ENCODE results near the gene FRMD4A. TPM values are rescaled to one million over a fixed set of nuclear protein-coding genes. Genes with fewer than 3 reads are reported as not detected.

The FRMD4A gene
- total RNA-seq, 4 donors from 2014 or later, result 13.7 to 27.2 (median 19.6) TPM

DNA sequence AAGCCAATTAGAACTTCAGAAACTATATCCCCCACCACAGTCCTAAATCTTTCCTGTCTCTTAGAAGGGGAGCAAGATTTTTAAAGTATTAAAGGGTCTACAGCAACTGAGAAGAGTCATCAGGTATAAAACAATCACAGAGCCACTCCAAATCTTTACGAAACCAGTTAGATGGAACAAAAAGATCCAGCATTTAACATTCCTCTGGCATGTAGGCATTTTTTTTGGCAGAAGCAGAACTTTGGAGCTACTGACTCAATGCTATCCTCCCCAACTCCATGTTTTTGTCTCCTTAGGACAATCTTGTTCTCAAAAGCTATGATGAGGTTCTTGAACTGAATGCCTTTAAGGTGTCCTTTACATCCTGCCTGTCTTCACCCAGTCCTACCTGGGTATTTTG, 410.7 kb downstream of the FRMD4A start:
- H3K27me3 ChIP-seq, result no peaks in the 10 kb centered on the region
- no peak overlapping the region for H3K4me3 ChIP-seq
- TF ChIP-seq EP300 (IDR thresholded peaks at IDR 0.05) (no peak), POLR2A (IDR thresholded peaks at IDR 0.05) (no peak), POLR2AphosphoS5 (IDR thresholded peaks at IDR 0.05) (no peak), CTCF (IDR thresholded peaks at IDR 0.05) (no peak)
- ATAC-seq, result no peak
- H3K9me3 ChIP-seq, result no peaks in the 10 kb centered on the region
- no peak overlapping the region for H3K27ac ChIP-seq
- no peaks in the 10 kb centered on the region for H3K36me3 ChIP-seq
- peaks cover 0 to 9% (median 0%) of the 10 kb centered on the region in 3 donors for H3K4me1 ChIP-seq
- WGBS, 2 donors (ENCODE audit: low coverage in 1 of 2), result 82 to 100% methylated on average over 1 of the region's 1 CpG

DNA sequence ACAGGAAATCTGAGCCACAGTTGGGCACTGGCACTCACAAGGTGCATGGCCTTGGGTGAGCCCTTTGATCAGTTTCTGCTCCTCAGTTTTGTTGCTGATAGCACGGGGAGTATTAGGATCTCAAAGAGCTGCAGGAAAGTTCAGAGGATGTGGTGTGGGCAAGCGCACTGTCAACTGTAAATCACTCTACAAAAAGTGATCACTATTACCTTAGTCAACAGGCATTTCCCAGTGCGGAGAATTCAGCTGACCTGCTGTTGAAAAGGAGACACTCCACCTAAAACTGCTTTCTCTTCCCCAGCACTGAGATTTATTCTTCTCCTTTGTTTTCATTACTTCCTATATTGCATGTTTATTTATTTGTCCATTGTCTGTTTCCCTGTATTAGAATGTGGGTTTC, 412.9 kb downstream of the FRMD4A start:
- TF ChIP-seq CTCF (IDR thresholded peaks at IDR 0.05) (no peak), POLR2AphosphoS5 (IDR thresholded peaks at IDR 0.05) (no peak)
- no peak overlapping the region for H3K4me3 ChIP-seq
- H3K9me3 ChIP-seq, result no peaks in the 10 kb centered on the region
- no peaks in the 10 kb centered on the region for H3K27me3 ChIP-seq
- no peaks in the 10 kb centered on the region for H3K36me3 ChIP-seq
- ATAC-seq, result no peak
- H3K4me1 ChIP-seq, result no peaks in the 10 kb centered on the region
- H3K27ac ChIP-seq, result no peak overlapping the region
- WGBS, 2 donors (ENCODE audit: low coverage in 1 of 2), result 94 to 100% methylated on average over 1 to 2 of the region's 3 CpGs

DNA sequence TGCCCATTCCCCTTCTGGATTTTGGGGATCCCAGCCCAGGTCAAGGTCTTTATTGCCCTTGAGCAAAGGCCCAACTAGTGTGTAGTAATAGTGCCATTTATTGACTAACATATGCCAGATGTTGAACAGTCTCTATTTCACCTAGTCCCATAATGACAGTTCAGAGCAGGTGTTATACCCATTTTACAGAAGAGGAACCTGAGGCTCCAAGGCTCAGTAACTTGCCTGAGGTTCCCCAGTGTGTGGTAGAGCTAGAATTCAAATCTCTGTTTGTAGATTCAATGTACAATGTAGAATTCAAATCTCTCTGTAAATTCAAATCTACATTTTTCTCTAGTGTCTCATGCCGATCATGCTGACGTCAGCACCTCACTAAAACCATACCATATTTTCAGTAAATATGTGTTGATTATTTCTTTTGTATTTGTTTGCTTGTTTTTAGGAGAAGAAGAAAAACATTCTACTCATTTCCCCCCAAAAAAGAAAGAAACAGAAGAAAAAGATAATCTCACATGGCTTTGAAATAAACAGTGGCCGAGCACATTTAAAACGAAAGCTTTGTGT, 414.3 kb downstream of the FRMD4A start:
- Histone ChIP-seq H3K9me3 (no peaks in the 10 kb centered on the region), H3K4me3 (no peak overlapping the region), H3K4me1 (no peaks in the 10 kb centered on the region), H3K27ac (no peak overlapping the region), H3K27me3 (no peaks in the 10 kb centered on the region), H3K36me3 (no peaks in the 10 kb centered on the region)
- TF ChIP-seq EP300 (IDR thresholded peaks at IDR 0.05) (no peak), CTCF (IDR thresholded peaks at IDR 0.05) (no peak), POLR2A (IDR thresholded peaks at IDR 0.05) (no peak), POLR2AphosphoS5 (IDR thresholded peaks at IDR 0.05) (no peak)
- no peak for ATAC-seq
- 72 to 91% methylated on average over 2 to 4 of the region's 4 CpGs for WGBS, 2 donors (ENCODE audit: low coverage in 1 of 2)

DNA sequence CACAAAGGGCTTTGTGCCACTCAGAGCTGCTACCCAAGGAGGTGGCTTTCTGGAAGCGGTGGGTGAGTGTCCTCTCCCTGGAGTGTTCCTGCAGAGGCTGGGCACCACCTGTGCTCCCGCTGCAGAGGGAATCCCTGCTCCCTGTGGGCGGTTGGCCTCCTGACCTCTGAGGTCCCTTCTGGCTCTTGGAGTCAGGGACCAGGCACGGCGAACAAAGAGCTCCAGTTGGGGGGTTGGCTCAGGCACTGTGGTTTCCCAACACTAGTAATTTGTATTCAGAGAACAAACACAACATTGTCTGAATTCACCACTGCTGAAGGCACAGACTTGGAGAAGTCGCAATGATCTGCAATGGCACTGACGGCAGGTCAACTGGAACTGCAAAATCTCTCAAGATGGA, 415.0 kb downstream of the FRMD4A start:
- ATAC-seq, result no peak
- H3K27me3 ChIP-seq, result no peaks in the 10 kb centered on the region
- H3K4me3 ChIP-seq, result no peak overlapping the region
- no peak for TF ChIP-seq EP300 (IDR thresholded peaks at IDR 0.05)
- no peak for TF ChIP-seq POLR2AphosphoS5 (IDR thresholded peaks at IDR 0.05)
- no peak for TF ChIP-seq POLR2A (IDR thresholded peaks at IDR 0.05)
- no peak for TF ChIP-seq CTCF (IDR thresholded peaks at IDR 0.05)
- no peak overlapping the region for H3K27ac ChIP-seq
- 78 to 83% methylated on average over 1 to 3 of the region's 7 CpGs for whole genome bisulfite sequencing, 2 donors (ENCODE audit: low coverage in 1 of 2)
- H3K4me1 ChIP-seq, result no peaks in the 10 kb centered on the region
- no peaks in the 10 kb centered on the region for H3K9me3 ChIP-seq
- no peaks in the 10 kb centered on the region for H3K36me3 ChIP-seq

DNA sequence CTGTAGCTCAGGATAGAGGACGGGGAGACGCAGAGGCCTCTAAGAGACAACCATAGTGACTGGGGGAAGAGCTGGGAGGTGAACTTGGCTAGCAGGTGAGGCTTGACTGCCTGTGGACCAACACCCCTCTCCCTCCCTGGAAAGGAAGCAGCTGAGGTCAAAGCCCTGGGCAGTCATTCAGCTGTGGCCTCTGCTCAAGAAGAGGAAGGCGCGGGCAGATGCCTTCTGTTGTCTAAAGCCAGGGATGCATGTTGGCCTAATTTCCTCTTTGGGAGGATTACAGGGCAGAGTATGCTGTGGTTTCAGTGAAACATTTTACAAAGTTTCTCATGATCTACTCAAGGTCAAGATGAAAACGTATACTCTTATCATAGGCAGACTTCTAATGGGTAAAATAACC, 416.8 kb downstream of the FRMD4A start:
- WGBS, 2 donors (ENCODE audit: low coverage in 1 of 2), result 88 to 89% methylated on average over 3 to 5 of the region's 5 CpGs
- no peak for TF ChIP-seq EP300 (IDR thresholded peaks at IDR 0.05)
- TF ChIP-seq CTCF (IDR thresholded peaks at IDR 0.05), result no peak
- no peak for TF ChIP-seq POLR2AphosphoS5 (IDR thresholded peaks at IDR 0.05)
- TF ChIP-seq POLR2A (IDR thresholded peaks at IDR 0.05), result no peak
- Histone ChIP-seq H3K9me3 (peaks cover 0 to 8% (median 0%) of the 10 kb centered on the region in 3 donors), H3K27ac (no peak overlapping the region), H3K4me1 (no peaks in the 10 kb centered on the region), H3K36me3 (no peaks in the 10 kb centered on the region), H3K27me3 (no peaks in the 10 kb centered on the region), H3K4me3 (no peak overlapping the region)
- no peak for ATAC-seq
